ENCODE results near the gene VPS13D.

The VPS13D gene

DNA sequence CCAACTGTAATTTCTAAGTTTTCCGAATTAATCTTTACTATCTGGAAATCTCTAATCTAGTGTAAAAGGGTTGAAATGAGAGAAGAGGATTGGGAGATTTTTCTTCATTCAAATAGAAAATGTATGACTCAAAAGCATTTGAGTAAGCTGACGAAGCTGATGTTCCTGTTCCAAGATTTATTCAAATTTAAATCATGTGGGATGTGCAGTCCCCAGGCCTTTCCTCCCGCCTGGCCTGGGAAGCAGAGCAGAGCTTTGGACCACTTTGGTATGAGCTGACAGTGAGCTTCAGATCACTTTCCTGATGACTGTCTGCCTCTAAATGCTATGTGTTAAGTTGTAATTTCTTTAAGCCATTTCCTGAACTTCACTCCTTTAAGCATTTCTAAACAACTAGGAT, 196.2 kb downstream of the VPS13D start:
- DNase-seq (ENCODE audit: low read depth in 3 of 3) = no peak

GRCh38 chr1:12428334-12428733, 198.5 kb downstream of the VPS13D start:
- no peak for DNase-seq (ENCODE audit: low read depth in 3 of 3)

- no peak for DNase-seq (ENCODE audit: low read depth in 3 of 3)
These were observed 200.7 kb downstream of the VPS13D start for GRCh38 chr1:12430525-12430924.

DNA sequence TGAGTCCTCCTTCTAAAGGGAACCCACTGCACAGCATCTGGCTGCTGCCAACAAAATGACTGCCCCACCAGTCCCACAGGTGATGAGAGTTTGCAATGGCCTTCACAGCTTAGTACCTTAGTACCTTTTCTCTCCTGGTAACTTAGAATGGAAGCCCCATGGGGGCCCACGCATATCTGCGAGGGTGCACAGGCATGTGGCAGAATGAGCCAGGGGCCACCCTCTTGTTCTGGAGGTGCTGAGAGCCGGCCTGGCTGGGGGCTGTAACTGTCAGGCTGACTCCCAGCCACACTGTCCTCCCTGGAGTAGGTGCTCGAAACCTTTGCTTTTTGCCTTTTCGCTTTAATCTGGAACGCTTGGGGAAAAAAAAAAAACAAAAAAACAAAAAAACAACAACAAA, 203.1 kb downstream of the VPS13D start:
- no peak for DNase-seq (ENCODE audit: low read depth in 3 of 3)

DNA sequence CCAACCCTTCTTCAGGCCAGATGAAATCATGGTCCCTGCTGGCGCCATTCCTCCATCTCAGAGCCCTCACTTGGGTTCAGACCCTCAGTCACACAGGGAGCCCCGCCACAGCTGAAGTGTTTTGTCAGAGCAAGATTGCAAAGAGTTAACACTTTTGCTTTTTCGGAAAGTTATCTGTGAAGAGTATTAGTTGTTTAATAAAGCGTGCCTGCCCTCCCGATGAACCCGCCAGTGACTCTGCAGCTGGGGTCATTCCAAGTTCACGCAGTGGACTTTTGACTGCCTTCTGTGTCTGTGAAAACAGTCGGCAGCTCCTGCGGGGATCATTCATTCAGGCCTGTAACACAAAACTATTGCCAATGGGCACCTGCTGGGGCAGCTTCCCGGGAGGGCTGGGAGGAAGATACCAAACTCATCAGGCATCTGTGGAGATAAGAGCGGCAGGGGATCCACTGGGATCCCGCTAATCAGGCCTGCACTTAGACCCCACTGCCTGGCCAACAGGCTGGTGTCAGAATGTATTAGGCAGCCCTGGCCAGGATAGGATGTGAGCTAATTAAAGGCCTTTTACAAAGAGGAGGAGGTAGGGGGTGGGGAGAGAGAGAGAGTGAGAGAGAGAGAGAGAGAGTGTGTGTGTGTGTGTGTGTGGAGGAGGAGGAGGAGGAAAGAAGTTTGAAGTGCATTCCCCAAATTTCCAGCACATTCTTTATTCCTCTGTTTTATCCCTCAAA, 203.7 kb downstream of the VPS13D start:
- no peak for DNase-seq (ENCODE audit: low read depth in 3 of 3)

- DNase-seq (ENCODE audit: low read depth in 3 of 3) = peak; percentile 30 to 67 (median 54)
These were observed 204.3 kb downstream of the VPS13D start for GRCh38 chr1:12434174-12434573.

DNA sequence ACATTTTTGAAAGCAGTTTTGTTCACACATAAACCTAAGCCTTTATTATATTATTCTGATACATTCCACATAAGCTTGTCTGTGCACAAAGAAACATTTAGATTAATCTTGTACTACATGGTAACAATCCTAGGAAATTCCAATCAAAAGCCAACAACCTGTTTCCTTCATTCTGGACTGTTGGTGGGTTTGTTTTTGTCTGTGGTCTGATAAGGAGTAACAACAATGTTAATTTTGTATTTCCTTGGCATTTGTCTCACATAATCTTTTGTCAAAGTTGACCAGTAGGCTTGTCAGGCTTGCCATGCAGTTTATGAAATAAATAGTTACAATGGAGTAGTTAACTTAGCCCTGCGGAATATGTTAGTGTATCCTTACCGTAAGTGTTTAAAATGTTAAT, 204.9 kb downstream of the VPS13D start:
- DNase-seq (ENCODE audit: low read depth in 3 of 3) = no peak

GRCh38 chr1:12435639-12436344, 206.0 kb downstream of the VPS13D start:
- peak in 2 of 3 experiments; percentile 35 to 44 for DNase-seq (ENCODE audit: low read depth in 3 of 3)

DNA sequence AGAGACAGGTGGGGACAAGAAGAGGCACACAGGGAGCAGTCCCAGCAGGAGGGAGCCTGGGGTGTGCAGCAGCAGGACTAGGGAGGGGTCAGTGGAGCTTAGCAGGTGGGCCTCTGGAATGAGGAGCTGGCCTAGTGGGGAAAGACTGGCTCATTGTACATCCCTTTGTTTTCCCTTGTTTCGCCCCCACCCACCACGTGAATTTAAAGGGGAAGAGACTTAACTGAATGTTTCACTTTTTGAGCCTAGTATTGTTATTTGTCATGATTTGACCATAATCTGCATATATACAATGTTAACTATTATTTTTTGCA, 206.5 kb downstream of the VPS13D start:
- no peak for DNase-seq (ENCODE audit: low read depth in 3 of 3)

- no peak for DNase-seq (ENCODE audit: low read depth in 3 of 3)
These were observed 207.2 kb downstream of the VPS13D start for GRCh38 chr1:12436817-12437599.

- DNase-seq (ENCODE audit: low read depth in 3 of 3) = no peak
These were observed 207.8 kb downstream of the VPS13D start for GRCh38 chr1:12437629-12438028.

DNA sequence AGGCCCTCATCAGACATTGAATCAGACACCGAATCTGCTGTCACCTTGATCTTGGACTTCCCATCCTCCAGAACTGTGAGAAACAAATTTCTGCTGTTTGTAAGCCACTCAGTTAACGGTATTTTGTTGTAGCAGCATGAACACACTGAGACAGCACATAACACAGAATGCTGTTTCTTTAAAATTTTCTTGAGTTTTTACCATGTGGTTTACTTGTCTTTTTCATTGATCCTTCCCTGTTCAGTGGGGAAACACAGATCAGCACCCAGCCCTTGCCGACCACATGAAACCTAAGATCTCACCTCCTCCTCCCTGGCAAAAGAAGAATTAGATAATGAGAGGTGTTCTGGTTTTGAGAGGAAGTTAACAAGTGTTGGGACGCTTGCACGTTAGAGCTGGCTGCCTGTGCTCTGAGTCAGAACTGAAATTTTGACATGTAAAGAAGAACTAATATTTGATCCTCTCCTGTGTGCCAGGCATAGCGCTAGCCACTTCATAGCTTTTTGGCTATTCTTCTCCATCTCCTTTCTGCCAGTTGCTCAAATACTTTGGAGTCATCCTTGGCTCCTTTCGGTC, 208.6 kb downstream of the VPS13D start:
- DNase-seq (ENCODE audit: low read depth in 3 of 3) = peak in 1 of 3 experiments; percentile 41

DNA sequence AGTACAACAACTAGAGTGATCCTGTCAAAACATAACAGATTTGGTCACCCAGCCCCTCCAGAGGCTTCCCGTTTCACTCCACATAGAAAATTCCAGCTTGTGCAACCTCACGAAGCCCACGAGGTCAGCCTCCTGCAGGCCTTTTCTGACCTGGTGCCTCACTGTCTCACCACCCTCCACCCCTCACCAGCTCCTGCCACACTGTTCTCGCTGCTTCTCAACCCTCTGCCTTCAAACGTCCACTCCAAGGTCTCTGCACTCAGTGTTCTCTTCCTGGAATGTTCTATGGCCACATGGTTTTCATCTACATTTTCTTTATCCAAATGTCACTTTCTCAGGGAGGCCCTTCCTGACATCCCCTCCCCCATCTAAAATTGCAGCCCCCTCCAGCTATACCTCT, 209.2 kb downstream of the VPS13D start:
- no peak for DNase-seq (ENCODE audit: low read depth in 3 of 3)

DNA sequence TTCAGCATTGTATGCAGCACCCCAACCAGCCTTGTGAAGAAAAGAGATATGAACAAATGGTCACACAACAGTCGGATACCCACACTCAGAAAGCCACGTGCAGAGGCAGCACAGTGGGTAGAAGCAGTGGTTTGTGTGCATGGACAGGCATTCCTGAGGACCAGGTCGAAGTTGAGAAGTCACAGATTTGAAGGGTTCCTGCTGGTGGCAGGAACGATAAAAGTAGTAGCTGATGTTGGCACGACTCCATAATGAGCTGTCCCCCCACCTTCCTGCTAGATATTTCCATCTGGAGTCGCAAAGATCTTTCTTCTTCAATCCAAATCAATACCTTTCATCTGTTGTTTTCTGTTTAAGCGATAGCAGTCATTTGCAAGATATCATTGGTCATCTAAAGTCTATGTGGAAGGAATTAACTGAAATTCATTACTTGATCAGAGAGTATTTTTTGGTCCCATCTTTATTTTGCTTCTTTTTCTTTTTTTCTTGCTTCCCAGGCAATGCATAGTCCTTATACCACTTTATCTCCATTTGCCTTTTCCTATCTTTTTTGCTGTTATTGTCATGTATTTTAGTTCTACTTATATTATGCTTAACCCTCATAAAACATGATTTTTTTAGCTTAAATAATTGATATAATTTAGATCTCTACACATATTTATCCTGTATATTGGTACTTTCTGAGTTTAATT, 211.7 kb downstream of the VPS13D start:
- no peak for DNase-seq (ENCODE audit: low read depth in 3 of 3)

DNA sequence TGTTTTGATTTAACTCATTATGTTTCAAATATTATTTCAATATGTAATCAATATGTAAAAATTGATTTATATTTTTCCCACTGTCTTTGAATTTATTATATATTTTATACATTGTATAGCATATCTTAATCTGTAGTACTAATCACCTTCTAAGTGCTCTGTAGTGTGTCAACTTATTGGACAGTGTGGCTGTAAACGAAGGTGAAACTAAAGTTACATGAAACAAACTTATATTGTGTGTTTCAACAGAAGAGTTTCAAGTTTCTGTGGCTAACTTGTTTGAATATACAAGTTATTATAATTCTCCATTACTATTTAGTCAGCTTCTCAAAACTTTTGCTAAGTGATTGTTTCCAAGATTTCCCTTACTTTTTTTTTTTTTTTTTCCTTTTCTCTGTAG, 212.4 kb downstream of the VPS13D start:
- DNase-seq (ENCODE audit: low read depth in 3 of 3) = no peak

GRCh38 chr1:12443151-12443550, 213.3 kb downstream of the VPS13D start:
- no peak for DNase-seq (ENCODE audit: low read depth in 3 of 3)

DNA sequence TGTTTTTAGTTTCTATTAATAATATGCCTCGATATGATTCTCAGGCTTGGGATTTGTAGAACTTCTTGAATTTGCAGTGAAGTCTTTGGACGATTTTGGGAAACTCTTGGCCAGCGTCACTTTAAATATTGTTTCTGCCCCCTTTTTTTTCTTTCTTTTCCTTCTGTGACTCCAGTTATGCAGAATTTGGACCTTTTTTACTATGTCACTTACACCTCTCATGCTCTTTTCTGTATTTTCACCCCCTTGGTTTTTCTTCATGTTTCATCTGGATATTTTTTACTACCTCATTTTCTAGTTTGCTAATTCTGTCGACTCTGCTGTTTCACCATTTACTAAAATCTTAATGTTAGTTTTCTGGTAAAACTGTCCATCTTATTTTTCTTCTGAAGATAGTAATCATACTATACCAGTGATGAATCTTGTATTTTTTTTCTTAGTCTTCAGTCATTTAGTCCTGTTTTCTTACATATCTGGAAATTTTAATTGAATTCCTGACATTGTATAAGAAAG, 214.6 kb downstream of the VPS13D start:
- no peak for DNase-seq (ENCODE audit: low read depth in 3 of 3)

GRCh38 chr1:12445257-12445656, 215.4 kb downstream of the VPS13D start:
- DNase-seq (ENCODE audit: low read depth in 3 of 3) = no peak

DNA sequence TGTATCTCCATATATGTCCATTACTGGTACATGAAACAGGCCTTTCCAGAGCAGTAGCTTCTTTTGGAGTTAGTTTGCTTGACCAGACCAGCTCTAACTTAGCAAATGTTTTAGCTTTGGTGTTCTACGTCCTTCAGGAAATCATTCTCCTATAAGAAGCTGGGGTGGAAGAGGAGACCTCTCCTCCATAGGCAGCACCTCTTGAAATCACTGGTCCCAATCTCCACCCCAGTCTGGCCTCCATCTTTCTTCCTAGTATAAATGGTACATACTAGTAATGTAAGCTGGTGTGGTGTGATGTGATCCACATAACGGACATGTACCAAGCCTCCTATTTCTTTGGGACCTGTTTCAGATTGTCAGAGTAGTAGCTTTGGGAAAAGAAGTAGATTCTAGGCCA, 216.8 kb downstream of the VPS13D start:
- DNase-seq (ENCODE audit: low read depth in 3 of 3) = no peak

DNA sequence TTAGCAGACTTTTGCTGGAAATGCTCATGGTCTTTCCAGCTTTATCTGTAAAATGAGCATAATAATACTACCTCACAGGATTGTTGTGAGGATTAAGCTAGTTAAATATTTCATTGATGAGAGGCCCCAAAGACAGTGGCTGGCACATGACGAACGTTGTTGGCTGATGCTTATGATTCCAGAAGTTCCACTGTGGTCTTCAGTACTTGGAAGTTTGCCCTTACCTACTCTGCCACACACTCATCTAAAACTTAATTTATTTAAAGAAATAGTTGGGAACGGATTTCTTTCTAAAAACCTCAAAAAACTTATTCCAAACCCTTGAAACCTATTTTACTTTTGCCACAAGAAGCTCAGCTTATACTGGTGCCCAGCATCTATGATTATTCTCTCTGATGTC, 217.5 kb downstream of the VPS13D start:
- DNase-seq (ENCODE audit: low read depth in 3 of 3) = no peak

- DNase-seq (ENCODE audit: low read depth in 3 of 3) = no peak
These were observed 218.1 kb downstream of the VPS13D start for GRCh38 chr1:12447849-12448312.
